Liver (tissue), 3 donors: Measurements from ENCODE around the gene APOBEC3F.
"Not testable (repeated sequence)": the region's sequence is repeated elsewhere in the genome, so short reads cannot be mapped to it uniquely, and the experiment has no call there.

Experiments used
- FOXA2 ChIP-seq: IDR thresholded peaks from 2 replicates; pipeline ENCODE4 v1.6.1; 2016; ENCODE audit warnings: antibody characterized with exemption
- GABPA ChIP-seq, 2 donors: IDR thresholded peaks in 1 of 2; conservative IDR thresholded peaks in 1 of 2; 2 replicates each; pipeline ENCODE4 v1.6.1; 2016; ENCODE audit warnings: antibody characterized with exemption in 2 of 2, mild to moderate bottlenecking in 1 of 2, moderate library complexity in 1 of 2
- HNF4G ChIP-seq: IDR thresholded peaks from 2 replicates; pipeline ENCODE4 v1.6.1; 2016; ENCODE audit warnings: antibody characterized with exemption
- RAD21 ChIP-seq, 2 donors: IDR thresholded peaks; 2 replicates each; pipeline ENCODE4 v1.6.1; 2016; ENCODE audit warnings: antibody characterized with exemption in 2 of 2, mild to moderate bottlenecking in 2 of 2
- REST ChIP-seq: IDR thresholded peaks from 2 replicates; pipeline ENCODE4 v1.6.1; 2016; ENCODE audit warnings: antibody characterized with exemption, mild to moderate bottlenecking
- SP1 ChIP-seq: IDR thresholded peaks from 2 replicates; pipeline ENCODE4 v1.6.1; 2018; ENCODE audit warnings: antibody characterized with exemption, mild to moderate bottlenecking
- TAF1 ChIP-seq: conservative IDR thresholded peaks from 2 replicates; pipeline ENCODE4 v1.6.1; 2016; ENCODE audit warnings: antibody characterized with exemption, mild to moderate bottlenecking
- YY1 ChIP-seq: IDR thresholded peaks from 2 replicates; pipeline ENCODE4 v1.6.1; 2016; ENCODE audit warnings: antibody characterized with exemption, mild to moderate bottlenecking
- TF ChIP-seq, protein P1 (sequence below): fragments of 150-350 bp; IDR thresholded peaks from 2 replicates; pipeline ENCODE4 v1.5.1; 2017; ENCODE audit warnings: improper control_type of control experiment, low read depth, low read length; ENCODE audit not compliant: missing input control
- TF ChIP-seq, protein P2 (sequence below): IDR thresholded peaks from 2 replicates; pipeline ENCODE4 v1.6.1; 2016; ENCODE audit warnings: antibody characterized with exemption
- donor health status: healthy.
- donor health status: healthy.

- TF ChIP-seq, protein P1, sequence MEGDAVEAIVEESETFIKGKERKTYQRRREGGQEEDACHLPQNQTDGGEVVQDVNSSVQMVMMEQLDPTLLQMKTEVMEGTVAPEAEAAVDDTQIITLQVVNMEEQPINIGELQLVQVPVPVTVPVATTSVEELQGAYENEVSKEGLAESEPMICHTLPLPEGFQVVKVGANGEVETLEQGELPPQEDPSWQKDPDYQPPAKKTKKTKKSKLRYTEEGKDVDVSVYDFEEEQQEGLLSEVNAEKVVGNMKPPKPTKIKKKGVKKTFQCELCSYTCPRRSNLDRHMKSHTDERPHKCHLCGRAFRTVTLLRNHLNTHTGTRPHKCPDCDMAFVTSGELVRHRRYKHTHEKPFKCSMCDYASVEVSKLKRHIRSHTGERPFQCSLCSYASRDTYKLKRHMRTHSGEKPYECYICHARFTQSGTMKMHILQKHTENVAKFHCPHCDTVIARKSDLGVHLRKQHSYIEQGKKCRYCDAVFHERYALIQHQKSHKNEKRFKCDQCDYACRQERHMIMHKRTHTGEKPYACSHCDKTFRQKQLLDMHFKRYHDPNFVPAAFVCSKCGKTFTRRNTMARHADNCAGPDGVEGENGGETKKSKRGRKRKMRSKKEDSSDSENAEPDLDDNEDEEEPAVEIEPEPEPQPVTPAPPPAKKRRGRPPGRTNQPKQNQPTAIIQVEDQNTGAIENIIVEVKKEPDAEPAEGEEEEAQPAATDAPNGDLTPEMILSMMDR = not testable (repeated sequence)
- not testable (repeated sequence) for TF ChIP-seq SP1; GABPA (IDR thresholded peaks at IDR 0.05 in 1 of 2, conservative IDR thresholded peaks at IDR 0.05 in 1 of 2); RAD21 (IDR thresholded peaks at IDR 0.05); YY1; TAF1; REST; HNF4G; FOXA2
- TF ChIP-seq, protein P2, sequence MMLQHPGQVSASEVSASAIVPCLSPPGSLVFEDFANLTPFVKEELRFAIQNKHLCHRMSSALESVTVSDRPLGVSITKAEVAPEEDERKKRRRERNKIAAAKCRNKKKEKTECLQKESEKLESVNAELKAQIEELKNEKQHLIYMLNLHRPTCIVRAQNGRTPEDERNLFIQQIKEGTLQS = not testable (repeated sequence)
Observed at GRCh38 chr22:39013561-39013941, 27.1 kb upstream of the APOBEC3F start.
